HL-60 (cell line): ENCODE data around the gene ZIC4.

ENCODE experiments used
- POLR2AphosphoS5 ChIP-seq: IDR thresholded peaks from 2 replicates; pipeline ENCODE4 v1.6.1; 2012; ENCODE audit warnings: low read depth
- SPI1 ChIP-seq: IDR thresholded peaks from 2 replicates; pipeline ENCODE4 v1.6.1; 2012; ENCODE audit warnings: low read depth, mild to moderate bottlenecking, borderline replicate concordance
- TF ChIP-seq, protein P1 (sequence below): IDR thresholded peaks from one replicate; pipeline ENCODE4 v1.5.1; 2011; ENCODE audit warnings: low read length, control low read depth, inconsistent platforms; ENCODE audit not compliant: insufficient read depth
- TF ChIP-seq, protein P2 (sequence below): IDR thresholded peaks from 2 replicates; pipeline ENCODE4 v1.6.1; 2012; ENCODE audit warnings: low read depth; ENCODE audit not compliant: insufficient replicate concordance

DNA sequence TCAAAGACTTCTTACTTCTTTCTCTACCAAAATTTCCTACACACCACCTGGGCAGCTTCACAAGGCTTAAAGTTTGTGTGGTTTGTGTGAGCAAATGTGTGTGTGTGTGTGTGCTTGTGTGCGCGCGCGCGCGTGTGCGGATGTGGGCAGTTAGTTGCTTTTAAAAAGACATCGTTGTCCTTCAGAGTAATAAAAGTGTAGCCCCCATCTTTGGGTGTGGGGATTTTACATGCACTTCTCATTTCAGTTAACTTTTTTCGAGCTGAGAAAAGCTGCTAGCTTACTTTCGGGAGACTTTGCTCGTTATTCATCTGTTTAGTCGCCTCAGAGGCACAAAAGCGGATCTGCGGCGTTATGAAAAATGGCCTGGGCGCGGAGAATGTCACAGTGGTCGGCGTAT is 36.0 kb downstream of the ZIC4 start:
- TF ChIP-seq, protein P1, sequence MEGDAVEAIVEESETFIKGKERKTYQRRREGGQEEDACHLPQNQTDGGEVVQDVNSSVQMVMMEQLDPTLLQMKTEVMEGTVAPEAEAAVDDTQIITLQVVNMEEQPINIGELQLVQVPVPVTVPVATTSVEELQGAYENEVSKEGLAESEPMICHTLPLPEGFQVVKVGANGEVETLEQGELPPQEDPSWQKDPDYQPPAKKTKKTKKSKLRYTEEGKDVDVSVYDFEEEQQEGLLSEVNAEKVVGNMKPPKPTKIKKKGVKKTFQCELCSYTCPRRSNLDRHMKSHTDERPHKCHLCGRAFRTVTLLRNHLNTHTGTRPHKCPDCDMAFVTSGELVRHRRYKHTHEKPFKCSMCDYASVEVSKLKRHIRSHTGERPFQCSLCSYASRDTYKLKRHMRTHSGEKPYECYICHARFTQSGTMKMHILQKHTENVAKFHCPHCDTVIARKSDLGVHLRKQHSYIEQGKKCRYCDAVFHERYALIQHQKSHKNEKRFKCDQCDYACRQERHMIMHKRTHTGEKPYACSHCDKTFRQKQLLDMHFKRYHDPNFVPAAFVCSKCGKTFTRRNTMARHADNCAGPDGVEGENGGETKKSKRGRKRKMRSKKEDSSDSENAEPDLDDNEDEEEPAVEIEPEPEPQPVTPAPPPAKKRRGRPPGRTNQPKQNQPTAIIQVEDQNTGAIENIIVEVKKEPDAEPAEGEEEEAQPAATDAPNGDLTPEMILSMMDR, result no peak
- TF ChIP-seq POLR2AphosphoS5, result no peak
- TF ChIP-seq, protein P2, sequence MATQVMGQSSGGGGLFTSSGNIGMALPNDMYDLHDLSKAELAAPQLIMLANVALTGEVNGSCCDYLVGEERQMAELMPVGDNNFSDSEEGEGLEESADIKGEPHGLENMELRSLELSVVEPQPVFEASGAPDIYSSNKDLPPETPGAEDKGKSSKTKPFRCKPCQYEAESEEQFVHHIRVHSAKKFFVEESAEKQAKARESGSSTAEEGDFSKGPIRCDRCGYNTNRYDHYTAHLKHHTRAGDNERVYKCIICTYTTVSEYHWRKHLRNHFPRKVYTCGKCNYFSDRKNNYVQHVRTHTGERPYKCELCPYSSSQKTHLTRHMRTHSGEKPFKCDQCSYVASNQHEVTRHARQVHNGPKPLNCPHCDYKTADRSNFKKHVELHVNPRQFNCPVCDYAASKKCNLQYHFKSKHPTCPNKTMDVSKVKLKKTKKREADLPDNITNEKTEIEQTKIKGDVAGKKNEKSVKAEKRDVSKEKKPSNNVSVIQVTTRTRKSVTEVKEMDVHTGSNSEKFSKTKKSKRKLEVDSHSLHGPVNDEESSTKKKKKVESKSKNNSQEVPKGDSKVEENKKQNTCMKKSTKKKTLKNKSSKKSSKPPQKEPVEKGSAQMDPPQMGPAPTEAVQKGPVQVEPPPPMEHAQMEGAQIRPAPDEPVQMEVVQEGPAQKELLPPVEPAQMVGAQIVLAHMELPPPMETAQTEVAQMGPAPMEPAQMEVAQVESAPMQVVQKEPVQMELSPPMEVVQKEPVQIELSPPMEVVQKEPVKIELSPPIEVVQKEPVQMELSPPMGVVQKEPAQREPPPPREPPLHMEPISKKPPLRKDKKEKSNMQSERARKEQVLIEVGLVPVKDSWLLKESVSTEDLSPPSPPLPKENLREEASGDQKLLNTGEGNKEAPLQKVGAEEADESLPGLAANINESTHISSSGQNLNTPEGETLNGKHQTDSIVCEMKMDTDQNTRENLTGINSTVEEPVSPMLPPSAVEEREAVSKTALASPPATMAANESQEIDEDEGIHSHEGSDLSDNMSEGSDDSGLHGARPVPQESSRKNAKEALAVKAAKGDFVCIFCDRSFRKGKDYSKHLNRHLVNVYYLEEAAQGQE, result no peak
- TF ChIP-seq SPI1, result no peak
